Calu3 (cell line): Measurements from ENCODE around the gene PCDHGA11. TPM values are rescaled to one million over a fixed set of nuclear protein-coding genes. Genes with fewer than 3 reads are reported as not detected.
A peak's percentile ranks its signal among the peaks of the same experiment; 100 is the strongest.

ENCODE experiments used
- BruUV-seq: library from RNA; stranded (reverse); fragments of 400-500 nt; replicated peaks from 2 replicates; lab custom pipeline; 2021; lab: Mats Ljungman, UMichigan
- CTCF ChIA-PET: fragments of 300-600 bp; sonication (Branson Sonifier 250); formaldehyde crosslinking; loops from one replicate; lab custom pipeline; 2022; ENCODE audit warnings: antibody characterized with exemption; lab: Charles Lee
- DNase-seq: peaks from one replicate; pipeline ENCODE4 v3.0.0; 2022
- H3K27ac Mint-ChIP-seq: one replicate; pipeline ENCODE4 v1.8.0; 2022; ENCODE audit warnings: mixed read lengths; ENCODE audit not compliant: unreplicated experiment
- H3K27me3 Mint-ChIP-seq: one replicate; pipeline ENCODE4 v1.8.0; 2022; ENCODE audit warnings: mixed read lengths; ENCODE audit not compliant: unreplicated experiment
- H3K36me3 Mint-ChIP-seq: one replicate; pipeline ENCODE4 v1.8.0; 2022; ENCODE audit warnings: mild to moderate bottlenecking, moderate library complexity, mixed read lengths; ENCODE audit not compliant: insufficient read depth, unreplicated experiment
- H3K4me1 Mint-ChIP-seq: one replicate; pipeline ENCODE4 v1.8.0; 2022; ENCODE audit warnings: mild to moderate bottlenecking, low read depth, mixed read lengths; ENCODE audit not compliant: unreplicated experiment
- H3K4me3 Mint-ChIP-seq: one replicate; pipeline ENCODE4 v1.8.0; 2022; ENCODE audit warnings: mild to moderate bottlenecking, low read depth, moderate library complexity, mixed read lengths; ENCODE audit not compliant: unreplicated experiment
- H3K9me3 Mint-ChIP-seq: one replicate; pipeline ENCODE4 v1.8.0; 2022; ENCODE audit warnings: low read depth, mixed read lengths; ENCODE audit not compliant: unreplicated experiment
- CTCF ChIP-seq: fragments of 200-600 bp; IDR thresholded peaks from one replicate; pipeline ENCODE4 v1.8.0; 2022; ENCODE audit warnings: antibody characterized with exemption; ENCODE audit not compliant: unreplicated experiment
- intact Hi-C: fragments of 100-400 bp; cut with micrococcal nuclease; formaldehyde crosslinking; loops from one replicate; pipeline ENCODE4 v1.10.0; 2022; ENCODE audit not compliant: unreplicated experiment
- total RNA-seq: library from RNA; stranded (reverse); gene quantifications from 2 replicates; pipeline ENCODE4 v1.2.3, GENCODE V29; 2022

PCDHGA11 gene
- total RNA-seq, 1 experiment from 2014 or later = 2.8 TPM

GRCh38 chr5:141419074-141419880 lies 1.6 kb upstream of the PCDHGA11 start:
- Mint-ChIP-seq H3K4me1 (peaks cover 7% of the 10 kb centered on the region), H3K27me3 (no peaks in the 10 kb centered on the region), H3K36me3 (peaks cover 33% of the 10 kb centered on the region), H3K27ac (no peak overlapping the region), H3K4me3 (peak overlapping the region; percentile 69), H3K9me3 (peaks cover 17% of the 10 kb centered on the region)
- no peak for DNase-seq
- no TSS peak for BruUV-seq
- intact Hi-C loops = no loop called here
- TF ChIP-seq CTCF = no peak
- CTCF ChIA-PET = interaction anchor here (0.7 kb wide), 1 partner anchor 72 kb away, joined by 3 read pairs; no protein-coding TSS in a partner anchor

- Mint-ChIP-seq H3K4me3 (no peak overlapping the region), H3K27me3 (no peaks in the 10 kb centered on the region), H3K27ac (no peak overlapping the region), H3K4me1 (peaks cover 7% of the 10 kb centered on the region), H3K9me3 (peaks cover 20% of the 10 kb centered on the region), H3K36me3 (peaks cover 30% of the 10 kb centered on the region)
- intact Hi-C loops = no loop called here
- BruUV-seq = no TSS peak
- CTCF ChIA-PET = no interaction called here
- DNase-seq = no peak
- TF ChIP-seq CTCF = no peak
These were observed 621 bp downstream of the PCDHGA11 start for GRCh38 chr5:141421489-141421855.

GRCh38 chr5:141422742-141423291 lies 2.0 kb downstream of the PCDHGA11 start:
- intact Hi-C loops = no loop called here
- CTCF ChIA-PET = no interaction called here
- Mint-ChIP-seq H3K36me3 (peaks cover 24% of the 10 kb centered on the region), H3K9me3 (peaks cover 22% of the 10 kb centered on the region), H3K4me3 (no peak overlapping the region), H3K27ac (no peak overlapping the region), H3K4me1 (peaks cover 4% of the 10 kb centered on the region), H3K27me3 (no peaks in the 10 kb centered on the region)
- TF ChIP-seq CTCF = no peak
- no peak for DNase-seq
- no TSS peak for BruUV-seq

- H3K27ac Mint-ChIP-seq = no peak overlapping the region
- no peaks in the 10 kb centered on the region for H3K27me3 Mint-ChIP-seq
- TF ChIP-seq CTCF = no peak
- peaks cover 28% of the 10 kb centered on the region for H3K9me3 Mint-ChIP-seq
- CTCF ChIA-PET = no interaction called here
- H3K4me1 Mint-ChIP-seq = no peaks in the 10 kb centered on the region
- H3K36me3 Mint-ChIP-seq = peaks cover 20% of the 10 kb centered on the region
- H3K4me3 Mint-ChIP-seq = no peak overlapping the region
- intact Hi-C loops = no loop called here
- BruUV-seq = no TSS peak
- DNase-seq = no peak
These were observed 7.1 kb downstream of the PCDHGA11 start for GRCh38 chr5:141427783-141428426.
